ENCODE data around the gene GBP7. TPM values are rescaled to one million over a fixed set of nuclear protein-coding genes. Genes with fewer than 3 reads are reported as not detected.

Gene GBP7
- total and polyA plus RNA-seq, 9 donors, result 0.15 to 0.28 TPM; not detected in 7

GRCh38 chr1:89095737-89096136 is 80.1 kb downstream of the GBP7 start:
- Histone ChIP-seq H3K36me3 (no peaks in the 10 kb centered on the region), H3K4me3 (no peak overlapping the region), H3K4me1 (ENCODE audit: insufficient read depth) (no peaks in the 10 kb centered on the region), H3K9me3 (no peaks in the 10 kb centered on the region), H3K27me3 (no peaks in the 10 kb centered on the region), H3K27ac (no peak overlapping the region)
- no peak for TF ChIP-seq EP300 (IDR thresholded peaks at IDR 0.05)
- TF ChIP-seq POLR2A (IDR thresholded peaks at IDR 0.05), result no peak
- no peak for TF ChIP-seq CTCF (IDR thresholded peaks at IDR 0.05)
- WGBS, 3 donors, result 88 to 91% (median 89%) methylated on average over 2 of the region's 2 CpGs
- intact Hi-C loops (cut with DNase I), result no loop called here
- DNase-seq, result no peak

GRCh38 chr1:89089962-89090361 is 85.8 kb downstream of the GBP7 start:
- intact Hi-C loops (cut with DNase I), result no loop called here
- Histone ChIP-seq H3K27ac (no peak overlapping the region), H3K4me1 (ENCODE audit: insufficient read depth) (no peaks in the 10 kb centered on the region), H3K4me3 (no peak overlapping the region), H3K9me3 (no peaks in the 10 kb centered on the region), H3K27me3 (no peaks in the 10 kb centered on the region), H3K36me3 (no peaks in the 10 kb centered on the region)
- TF ChIP-seq CTCF (IDR thresholded peaks at IDR 0.05) (no peak), POLR2A (IDR thresholded peaks at IDR 0.05) (no peak), EP300 (IDR thresholded peaks at IDR 0.05) (no peak)
- WGBS, 3 donors, result 36 to 40% (median 39%) methylated on average over 1 of the region's 1 CpG
- no peak for DNase-seq

GRCh38 chr1:89088572-89088971 is 87.2 kb downstream of the GBP7 start:
- Histone ChIP-seq H3K36me3 (no peaks in the 10 kb centered on the region), H3K27me3 (no peaks in the 10 kb centered on the region), H3K4me3 (no peak overlapping the region), H3K9me3 (no peaks in the 10 kb centered on the region), H3K27ac (no peak overlapping the region), H3K4me1 (ENCODE audit: insufficient read depth) (no peaks in the 10 kb centered on the region)
- TF ChIP-seq CTCF (IDR thresholded peaks at IDR 0.05) (no peak), EP300 (IDR thresholded peaks at IDR 0.05) (no peak), POLR2A (IDR thresholded peaks at IDR 0.05) (no peak)
- no peak for DNase-seq
- 74 to 81% (median 77%) methylated on average over 10 of the region's 10 CpGs for whole genome bisulfite sequencing, 3 donors
- intact Hi-C loops (cut with DNase I), result no loop called here

- intact Hi-C loops (cut with DNase I), result no loop called here
- Histone ChIP-seq H3K4me1 (ENCODE audit: insufficient read depth) (no peaks in the 10 kb centered on the region), H3K9me3 (no peaks in the 10 kb centered on the region), H3K36me3 (no peaks in the 10 kb centered on the region), H3K4me3 (no peak overlapping the region), H3K27me3 (no peaks in the 10 kb centered on the region), H3K27ac (no peak overlapping the region)
- TF ChIP-seq POLR2A (IDR thresholded peaks at IDR 0.05), result no peak
- TF ChIP-seq CTCF (IDR thresholded peaks at IDR 0.05), result no peak
- no peak for TF ChIP-seq EP300 (IDR thresholded peaks at IDR 0.05)
- 76 to 78% (median 77%) methylated on average over 8 of the region's 8 CpGs for WGBS, 3 donors
- no peak for DNase-seq
Observed at GRCh38 chr1:89087241-89087640, 88.6 kb downstream of the GBP7 start.

- no peaks in the 10 kb centered on the region for H3K9me3 ChIP-seq
- H3K4me1 ChIP-seq (ENCODE audit: insufficient read depth), result no peaks in the 10 kb centered on the region
- no peak for TF ChIP-seq EP300 (IDR thresholded peaks at IDR 0.05)
- peak in 2 of 3 donors; percentile 29 to 50 for TF ChIP-seq CTCF (IDR thresholded peaks at IDR 0.05)
- H3K27me3 ChIP-seq, result no peaks in the 10 kb centered on the region
- H3K27ac ChIP-seq, result no peak overlapping the region
- intact Hi-C loops (cut with DNase I), result no loop called here
- no peak for DNase-seq
- no peaks in the 10 kb centered on the region for H3K36me3 ChIP-seq
- no peak overlapping the region for H3K4me3 ChIP-seq
Observed at GRCh38 chr1:89085781-89086180, 90.0 kb downstream of the GBP7 start.
